Femur (tissue), 1 donor: ENCODE results near the gene C1QTNF1.

Experiments
- DNase-seq: peaks from one replicate; pipeline ENCODE4 v3.0.0-alpha.2; 2017

C1QTNF1 gene

GRCh38 chr17:79097226-79098055 lies 73.5 kb downstream of the C1QTNF1 start:
- no peak for DNase-seq

GRCh38 chr17:79098282-79098867 lies 74.4 kb downstream of the C1QTNF1 start:
- no peak for DNase-seq
